ENCODE measurements around the gene TMEM114. TPM values are rescaled to one million over a fixed set of nuclear protein-coding genes. Genes with fewer than 3 reads are reported as not detected.
"Not testable (repeated sequence)": the region's sequence is repeated elsewhere in the genome, so short reads cannot be mapped to it uniquely, and the experiment has no call there.

Gene TMEM114
- total and polyA plus RNA-seq, 2 donors: not detected

DNA sequence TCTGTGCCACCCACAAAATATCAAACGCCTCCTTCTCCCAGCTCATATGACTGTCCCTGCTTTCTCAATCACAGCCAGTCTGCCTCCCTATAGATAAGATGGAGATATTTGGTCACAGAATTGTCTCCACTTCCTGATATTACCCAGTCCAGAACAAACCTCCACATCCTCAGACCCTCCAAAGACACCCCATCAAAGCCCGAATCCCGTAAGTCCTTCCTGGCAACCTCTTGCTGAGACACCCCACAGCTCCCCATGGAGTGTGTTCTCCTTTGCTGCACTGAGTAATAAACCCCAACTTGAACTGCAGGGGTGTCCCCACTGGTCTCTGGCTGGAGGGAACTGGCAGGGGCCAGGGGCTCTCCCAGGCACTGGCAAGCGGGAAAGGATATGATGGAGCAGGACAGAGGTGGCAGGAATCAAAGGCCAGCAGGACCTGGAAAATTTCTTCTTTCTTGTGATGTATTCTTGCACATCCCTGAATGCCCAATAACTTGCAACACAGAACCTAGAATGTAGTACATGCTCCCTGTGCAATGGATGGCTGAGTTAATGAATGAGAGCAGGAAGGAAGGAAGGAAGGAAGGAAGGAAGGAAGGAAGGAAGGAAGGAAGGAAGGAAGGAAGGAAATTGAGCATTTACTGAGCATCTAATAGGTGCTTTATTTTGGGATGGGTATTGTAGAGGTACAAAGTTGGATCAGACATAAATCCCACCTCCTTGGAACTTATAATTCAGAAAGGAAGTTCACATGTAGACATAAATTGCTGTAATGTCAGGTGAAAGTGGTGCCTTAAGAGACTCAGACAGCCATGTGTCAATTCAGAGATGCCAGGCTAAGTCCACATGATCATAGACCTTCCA, 13.9 kb downstream of the TMEM114 start:
- Histone ChIP-seq H3K27ac (ENCODE audit: low read depth) (no peak overlapping the region), H3K36me3 (ENCODE audit: insufficient read depth) (no peaks in the 10 kb centered on the region)
- DNase-seq (ENCODE audit: extremely low spot score): no peak

DNA sequence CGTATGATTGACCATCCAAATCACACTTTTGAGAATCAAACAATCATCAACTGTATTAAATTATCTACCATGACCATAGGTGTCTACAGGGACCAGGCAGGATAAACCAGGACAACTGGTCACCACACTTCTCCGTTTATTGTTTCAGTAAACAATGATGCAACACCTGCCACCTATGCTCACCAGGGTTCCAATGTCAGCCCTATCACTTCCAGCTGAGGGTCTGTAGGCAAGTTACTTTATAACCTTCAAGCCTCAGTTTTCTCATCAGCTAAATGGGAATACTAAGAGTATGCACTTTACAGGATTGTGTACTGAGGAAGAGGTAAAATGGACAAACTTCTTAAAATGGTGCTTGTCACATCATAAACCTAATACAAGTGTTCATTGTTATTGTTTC, 14.9 kb downstream of the TMEM114 start:
- Histone ChIP-seq H3K36me3 (ENCODE audit: insufficient read depth) (no peaks in the 10 kb centered on the region), H3K4me3 (ENCODE audit: low read depth, low read length) (no peak overlapping the region), H3K27ac (ENCODE audit: low read depth) (no peak overlapping the region), H3K4me1 (ENCODE audit: insufficient read depth) (no peaks in the 10 kb centered on the region)
- 77% methylated on average over 2 of the region's 2 CpGs for WGBS
- DNase-seq (ENCODE audit: extremely low spot score): no peak

More for the DNA sequence above, 13.9 kb downstream of the TMEM114 start:
- Histone ChIP-seq H3K4me3 (ENCODE audit: low read depth, low read length) (no peak overlapping the region), H3K4me1 (ENCODE audit: insufficient read depth) (no peaks in the 10 kb centered on the region)
- WGBS: 81% methylated on average over 4 of the region's 4 CpGs

DNA sequence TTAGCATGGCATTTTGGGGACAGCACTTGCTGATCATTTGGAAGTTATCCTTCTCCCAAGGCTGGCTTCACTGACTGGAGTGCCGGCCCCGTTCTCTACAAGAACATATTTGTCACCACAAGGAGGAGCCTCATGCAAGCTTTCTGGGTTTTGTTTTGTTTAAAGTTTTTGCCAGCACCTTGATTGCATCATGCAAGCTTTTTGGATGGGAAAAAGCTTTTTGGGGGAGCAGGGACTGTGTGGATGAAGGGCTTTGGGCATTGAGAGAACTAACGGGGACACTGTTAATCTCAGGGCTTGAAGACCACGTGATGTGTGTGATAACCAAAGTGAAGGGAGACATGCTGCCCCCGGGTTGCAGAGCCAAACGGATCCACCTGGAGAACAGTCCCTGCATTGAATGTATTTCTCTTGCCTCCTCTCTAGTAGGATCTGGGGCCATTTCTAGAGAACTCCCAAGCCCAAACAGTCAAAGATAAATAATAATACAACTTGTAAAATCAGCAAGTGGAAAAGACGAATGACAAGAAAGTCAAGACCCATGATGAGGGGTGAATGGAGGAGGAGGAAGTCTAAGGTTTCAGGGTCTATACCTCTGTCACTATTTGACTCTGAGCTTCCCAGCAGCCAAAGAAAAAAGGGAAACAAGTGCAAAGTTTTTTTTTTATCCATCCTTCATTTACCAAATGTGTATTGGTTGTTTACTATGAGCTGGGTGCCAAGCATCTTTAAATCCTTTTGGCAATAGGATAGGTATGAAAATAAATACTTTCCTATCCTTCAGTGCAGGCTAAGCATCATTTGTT, 17.2 kb downstream of the TMEM114 start:
- no peak for DNase-seq (ENCODE audit: extremely low spot score)
- Histone ChIP-seq H3K36me3 (ENCODE audit: insufficient read depth) (no peaks in the 10 kb centered on the region), H3K4me3 (ENCODE audit: low read depth, low read length) (no peak overlapping the region), H3K27ac (ENCODE audit: low read depth) (no peak overlapping the region), H3K4me1 (ENCODE audit: insufficient read depth) (no peaks in the 10 kb centered on the region)
- WGBS: 26% methylated on average over 7 of the region's 7 CpGs

DNA sequence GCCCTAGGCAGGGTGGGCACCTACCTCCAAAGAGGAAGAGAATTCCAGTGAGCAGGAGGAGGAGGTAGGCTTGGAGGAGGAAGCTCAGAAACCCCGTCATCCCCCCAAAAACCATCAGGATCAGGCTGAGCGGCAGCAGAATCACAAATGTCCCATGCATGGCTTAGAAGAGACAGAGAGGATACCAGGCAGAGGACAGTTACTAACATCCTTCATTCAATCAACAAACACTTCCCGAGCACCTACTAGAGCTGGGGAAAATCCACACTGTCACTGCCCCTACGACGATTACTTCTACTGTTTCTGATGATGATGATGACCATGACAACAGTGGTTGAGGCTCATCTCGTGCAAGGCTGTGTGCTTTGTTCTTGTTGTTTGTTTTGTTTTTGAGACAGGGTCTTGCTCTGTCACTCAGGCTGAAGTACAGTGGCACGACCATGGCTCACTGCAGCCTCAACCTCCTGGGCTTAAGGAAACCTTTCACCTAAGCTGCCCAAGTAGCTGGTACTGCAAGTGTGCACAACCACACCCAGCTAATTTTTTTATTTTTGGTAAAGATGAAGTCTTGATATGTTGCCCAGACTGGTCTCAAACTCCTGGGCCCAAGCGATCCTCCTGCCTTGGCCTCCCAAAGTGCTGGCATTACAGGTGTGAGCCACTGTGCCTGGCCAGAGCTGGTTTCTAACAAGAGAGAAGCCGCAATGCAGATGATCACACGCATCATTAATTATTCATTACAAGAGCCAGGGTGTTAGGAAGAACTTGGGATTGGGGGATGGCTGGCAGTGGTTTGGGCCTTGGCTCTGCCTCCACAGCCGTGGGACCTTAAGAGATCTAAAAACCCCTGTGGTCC, 18.0 kb downstream of the TMEM114 start:
- no peaks in the 10 kb centered on the region for H3K36me3 ChIP-seq (ENCODE audit: insufficient read depth)
- H3K27ac ChIP-seq (ENCODE audit: low read depth): no peak overlapping the region
- DNase-seq (ENCODE audit: extremely low spot score): no peak
- H3K4me3 ChIP-seq (ENCODE audit: low read depth, low read length): no peak overlapping the region
- WGBS: 76% methylated on average over 11 of the region's 11 CpGs
- no peaks in the 10 kb centered on the region for H3K4me1 ChIP-seq (ENCODE audit: insufficient read depth)

- no peak overlapping the region for H3K4me3 ChIP-seq (ENCODE audit: low read depth, low read length)
- no peaks in the 10 kb centered on the region for H3K36me3 ChIP-seq (ENCODE audit: insufficient read depth)
- 28% methylated on average over 6 of the region's 6 CpGs for WGBS
- H3K4me1 ChIP-seq (ENCODE audit: insufficient read depth): no peaks in the 10 kb centered on the region
- no peak overlapping the region for H3K27ac ChIP-seq (ENCODE audit: low read depth)
- DNase-seq (ENCODE audit: extremely low spot score): no peak
Observed at GRCh38 chr16:8571061-8571596, 19.2 kb downstream of the TMEM114 start.

DNA sequence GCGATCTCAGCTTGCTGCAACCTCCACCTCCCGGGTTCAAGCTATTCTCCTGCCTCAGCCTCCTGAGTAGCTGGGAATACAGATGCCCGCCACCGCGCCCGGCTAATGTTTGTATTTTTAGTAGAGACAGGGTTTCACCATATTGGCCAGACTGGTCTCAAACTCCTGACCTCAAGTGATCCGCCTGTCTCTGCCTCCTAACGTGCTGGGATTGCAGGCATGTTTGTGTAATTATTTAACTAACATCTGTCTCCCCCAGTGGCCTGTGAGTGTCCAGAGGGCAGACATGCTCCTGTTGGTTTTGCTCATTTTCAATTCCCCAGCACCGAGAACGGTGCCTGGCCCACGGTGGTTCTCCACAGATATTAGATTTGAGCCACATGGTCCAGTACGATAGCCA, 19.9 kb downstream of the TMEM114 start:
- WGBS: 73% methylated on average over 12 of the region's 12 CpGs
- H3K27ac ChIP-seq (ENCODE audit: low read depth); H3K4me1 ChIP-seq (ENCODE audit: insufficient read depth); H3K4me3 ChIP-seq (ENCODE audit: low read depth, low read length); H3K36me3 ChIP-seq (ENCODE audit: insufficient read depth); DNase-seq (ENCODE audit: extremely low spot score): not testable (repeated sequence)

- Histone ChIP-seq H3K4me3 (ENCODE audit: low read depth, low read length) (no peak overlapping the region), H3K27ac (ENCODE audit: low read depth) (no peak overlapping the region), H3K4me1 (ENCODE audit: insufficient read depth) (no peaks in the 10 kb centered on the region), H3K36me3 (ENCODE audit: insufficient read depth) (no peaks in the 10 kb centered on the region)
- WGBS: 27% methylated on average over 35 of the region's 35 CpGs
- DNase-seq (ENCODE audit: extremely low spot score): no peak
Observed at GRCh38 chr16:8569650-8570346, 20.5 kb downstream of the TMEM114 start.

DNA sequence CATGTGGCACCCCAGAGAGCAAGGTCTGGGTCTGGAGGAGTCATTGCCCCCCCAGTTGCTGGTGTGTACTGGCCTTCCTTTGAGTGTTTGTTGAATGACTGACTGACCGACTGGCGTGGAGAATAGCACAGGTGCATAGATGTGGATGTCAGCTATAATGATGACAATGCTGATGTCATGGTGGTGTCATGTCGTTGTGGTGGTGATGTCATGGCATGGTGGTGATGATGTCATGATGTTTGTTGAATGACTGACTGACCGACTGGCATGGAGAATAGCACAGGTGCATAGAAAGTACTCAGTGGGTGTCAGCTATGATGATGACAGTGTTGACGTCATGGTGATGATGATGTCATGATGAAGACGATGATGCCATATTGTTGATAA, 22.1 kb downstream of the TMEM114 start:
- no peak overlapping the region for H3K27ac ChIP-seq (ENCODE audit: low read depth)
- no peaks in the 10 kb centered on the region for H3K36me3 ChIP-seq (ENCODE audit: insufficient read depth)
- no peak overlapping the region for H3K4me3 ChIP-seq (ENCODE audit: low read depth, low read length)
- no peaks in the 10 kb centered on the region for H3K4me1 ChIP-seq (ENCODE audit: insufficient read depth)
- 88% methylated on average over 6 of the region's 6 CpGs for WGBS
- DNase-seq (ENCODE audit: extremely low spot score): no peak

DNA sequence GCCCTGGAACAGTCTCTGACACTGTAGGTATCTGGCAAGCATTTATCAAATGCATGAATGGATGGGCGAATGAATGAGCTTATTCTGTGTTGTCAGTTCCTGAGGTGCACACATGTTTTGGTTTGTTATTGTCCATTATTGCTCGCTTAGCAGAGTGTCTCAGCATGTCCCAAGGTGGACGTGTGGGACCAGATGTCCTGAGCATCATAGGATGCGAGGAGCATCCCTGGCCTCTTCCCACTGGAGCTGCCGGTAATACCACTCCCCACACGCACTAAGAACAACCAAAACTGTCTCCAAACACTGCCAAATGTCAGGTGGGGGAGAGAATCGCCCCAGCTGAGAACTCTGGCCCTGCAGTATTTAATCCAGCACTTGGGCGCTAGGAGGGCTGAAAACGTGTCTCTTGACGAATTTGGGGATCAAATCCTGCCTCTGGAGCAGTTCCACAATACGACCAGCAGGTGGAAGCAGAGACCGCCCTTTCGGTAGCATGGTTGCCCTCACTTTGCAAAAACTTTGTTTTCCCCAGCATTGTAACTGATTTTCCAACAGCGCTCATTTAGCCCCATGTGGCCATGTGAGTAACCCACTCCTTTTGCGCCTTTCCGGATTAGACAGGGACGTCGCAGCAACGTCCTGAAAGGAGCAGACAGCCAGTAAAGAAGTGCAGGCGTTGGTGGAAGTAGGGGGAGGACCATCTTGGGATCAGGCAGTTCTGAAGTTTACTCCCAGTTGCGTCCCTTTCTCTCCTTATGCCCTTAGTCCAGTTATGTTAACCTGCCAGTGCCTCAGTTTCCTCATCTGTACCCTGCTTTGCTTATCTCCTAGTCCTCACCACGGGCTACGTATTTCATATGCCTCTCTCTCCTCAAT, 22.7 kb downstream of the TMEM114 start:
- Histone ChIP-seq H3K4me3 (ENCODE audit: low read depth, low read length) (no peak overlapping the region), H3K27ac (ENCODE audit: low read depth) (no peak overlapping the region), H3K36me3 (ENCODE audit: insufficient read depth) (no peaks in the 10 kb centered on the region), H3K4me1 (ENCODE audit: insufficient read depth) (no peaks in the 10 kb centered on the region)
- DNase-seq (ENCODE audit: extremely low spot score): peak; percentile 70
- 18% methylated on average over 23 of the region's 23 CpGs for WGBS

- DNase-seq (ENCODE audit: extremely low spot score): no peak
- no peaks in the 10 kb centered on the region for H3K4me1 ChIP-seq (ENCODE audit: insufficient read depth)
- no peak overlapping the region for H3K4me3 ChIP-seq (ENCODE audit: low read depth, low read length)
- no peak overlapping the region for H3K27ac ChIP-seq (ENCODE audit: low read depth)
- H3K36me3 ChIP-seq (ENCODE audit: insufficient read depth): no peaks in the 10 kb centered on the region
- WGBS: 5% methylated on average over 10 of the region's 10 CpGs
Observed at GRCh38 chr16:8565498-8565897, 24.8 kb downstream of the TMEM114 start.

DNA sequence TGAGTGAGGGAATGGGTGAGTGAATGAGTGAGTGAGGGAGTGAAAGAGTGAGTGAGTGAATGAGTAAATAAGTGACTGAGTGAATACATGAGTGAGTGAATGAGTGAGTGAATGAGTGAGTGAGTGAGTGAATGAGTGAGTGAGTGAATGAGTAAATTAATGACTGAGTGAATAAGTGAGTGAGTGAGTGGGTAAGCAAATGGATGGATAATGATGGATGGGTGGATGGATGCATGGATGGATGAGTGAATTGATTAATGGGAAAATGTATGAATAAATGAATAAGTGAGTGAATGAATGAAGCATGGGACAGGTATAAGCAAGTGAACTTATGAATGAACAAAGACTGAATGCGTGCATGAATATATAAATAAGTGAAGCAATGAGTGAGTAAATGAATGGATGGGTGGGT, 25.4 kb downstream of the TMEM114 start:
- no peak for DNase-seq (ENCODE audit: extremely low spot score)
- 71% methylated on average over 1 of the region's 1 CpG for WGBS
- Histone ChIP-seq H3K4me3 (ENCODE audit: low read depth, low read length) (no peak overlapping the region), H3K36me3 (ENCODE audit: insufficient read depth) (no peaks in the 10 kb centered on the region), H3K27ac (ENCODE audit: low read depth) (no peak overlapping the region), H3K4me1 (ENCODE audit: insufficient read depth) (no peaks in the 10 kb centered on the region)

GRCh38 chr16:8563944-8564540, 26.3 kb downstream of the TMEM114 start:
- H3K36me3 ChIP-seq (ENCODE audit: insufficient read depth); H3K27ac ChIP-seq (ENCODE audit: low read depth); DNase-seq (ENCODE audit: extremely low spot score); H3K4me1 ChIP-seq (ENCODE audit: insufficient read depth); H3K4me3 ChIP-seq (ENCODE audit: low read depth, low read length): not testable (repeated sequence)
- WGBS: 97% methylated on average over 3 of the region's 3 CpGs

All from urinary bladder (tissue), 4 donors.